Skeletal muscle satellite cell (primary cell): Measurements from ENCODE around the gene SLC43A1.

ENCODE experiments used
- H3K27me3 ChIP-seq: 2 replicates; pipeline ENCODE4 v1.7.0; 2013; ENCODE audit warnings: low read length; ENCODE audit not compliant: control insufficient read depth, insufficient read depth
- H3K36me3 ChIP-seq: 2 replicates; pipeline ENCODE4 v1.7.0; 2013; ENCODE audit warnings: mild to moderate bottlenecking, control low read depth, low read length; ENCODE audit not compliant: insufficient read depth
- H3K4me1 ChIP-seq: 2 replicates; pipeline ENCODE4 v1.7.0; 2013; ENCODE audit warnings: low read length; ENCODE audit not compliant: control insufficient read depth, insufficient read depth
- H3K4me2 ChIP-seq: 2 replicates; pipeline ENCODE4 v1.7.0; 2013; ENCODE audit warnings: mild to moderate bottlenecking, low read length
- H3K4me3 ChIP-seq: 2 replicates; pipeline ENCODE4 v1.7.0; 2013; ENCODE audit warnings: low read length
- H3K9ac ChIP-seq: 2 replicates; pipeline ENCODE4 v1.7.0; 2013; ENCODE audit warnings: mild to moderate bottlenecking, low read depth, low read length, moderate library complexity
- H3K9me3 ChIP-seq: replicated peaks from 2 replicates; pipeline ENCODE4 v1.7.0; 2013; ENCODE audit warnings: mild to moderate bottlenecking, control low read depth, low read length

Gene SLC43A1

GRCh38 chr11:57482782-57483561 is 32.5 kb downstream of the SLC43A1 start:
- Histone ChIP-seq H3K9ac (peak overlapping the region; percentile 35), H3K4me1 (peaks cover 10% of the 10 kb centered on the region)

GRCh38 chr11:57481915-57482781 is 33.4 kb downstream of the SLC43A1 start:
- Histone ChIP-seq H3K36me3 (peaks cover 7% of the 10 kb centered on the region), H3K4me3 (no peak overlapping the region), H3K4me1 (peaks cover 10% of the 10 kb centered on the region), H3K4me2 (no peak overlapping the region), H3K27me3 (peaks cover 44% of the 10 kb centered on the region), H3K9me3 (no peaks in the 10 kb centered on the region), H3K9ac (no peak overlapping the region)

More at GRCh38 chr11:57482782-57483561, 32.5 kb downstream of the SLC43A1 start:
- Histone ChIP-seq H3K27me3 (peaks cover 36% of the 10 kb centered on the region), H3K36me3 (peaks cover 7% of the 10 kb centered on the region), H3K9me3 (no peaks in the 10 kb centered on the region), H3K4me2 (peak overlapping the region; percentile 93), H3K4me3 (peak overlapping the region; percentile 66)

- Histone ChIP-seq H3K4me3 (no peak overlapping the region), H3K4me2 (no peak overlapping the region), H3K9ac (no peak overlapping the region), H3K27me3 (peaks cover 53% of the 10 kb centered on the region), H3K9me3 (no peaks in the 10 kb centered on the region), H3K4me1 (peaks cover 15% of the 10 kb centered on the region), H3K36me3 (peaks cover 7% of the 10 kb centered on the region)
Observed at GRCh38 chr11:57481315-57481714, 34.2 kb downstream of the SLC43A1 start.

GRCh38 chr11:57480409-57481137 is 34.9 kb downstream of the SLC43A1 start:
- peaks cover 60% of the 10 kb centered on the region for H3K27me3 ChIP-seq

GRCh38 chr11:57479911-57480310 is 35.6 kb downstream of the SLC43A1 start:
- Histone ChIP-seq H3K4me1 (peaks cover 20% of the 10 kb centered on the region), H3K4me3 (no peak overlapping the region), H3K4me2 (no peak overlapping the region), H3K9ac (no peak overlapping the region), H3K9me3 (no peaks in the 10 kb centered on the region), H3K27me3 (peaks cover 67% of the 10 kb centered on the region), H3K36me3 (peaks cover 4% of the 10 kb centered on the region)

More at GRCh38 chr11:57480409-57481137, 34.9 kb downstream of the SLC43A1 start:
- H3K4me1 ChIP-seq, result peaks cover 20% of the 10 kb centered on the region
- no peak overlapping the region for H3K4me3 ChIP-seq
- H3K9me3 ChIP-seq, result no peaks in the 10 kb centered on the region
- no peak overlapping the region for H3K9ac ChIP-seq
- peaks cover 7% of the 10 kb centered on the region for H3K36me3 ChIP-seq
- no peak overlapping the region for H3K4me2 ChIP-seq

GRCh38 chr11:57479021-57479663 is 36.4 kb downstream of the SLC43A1 start:
- Histone ChIP-seq H3K36me3 (no peaks in the 10 kb centered on the region), H3K4me2 (no peak overlapping the region), H3K9me3 (no peaks in the 10 kb centered on the region), H3K27me3 (peaks cover 74% of the 10 kb centered on the region), H3K9ac (no peak overlapping the region), H3K4me1 (peaks cover 20% of the 10 kb centered on the region), H3K4me3 (no peak overlapping the region)

- no peak overlapping the region for H3K9ac ChIP-seq
- peaks cover 63% of the 10 kb centered on the region for H3K27me3 ChIP-seq
- H3K4me3 ChIP-seq, result no peak overlapping the region
- H3K4me2 ChIP-seq, result no peak overlapping the region
- peaks cover 10% of the 10 kb centered on the region for H3K4me1 ChIP-seq
- no peaks in the 10 kb centered on the region for H3K9me3 ChIP-seq
- H3K36me3 ChIP-seq, result no peaks in the 10 kb centered on the region
Observed at GRCh38 chr11:57477507-57478189, 37.9 kb downstream of the SLC43A1 start.

GRCh38 chr11:57476757-57477506 is 38.6 kb downstream of the SLC43A1 start:
- H3K36me3 ChIP-seq, result no peaks in the 10 kb centered on the region
- H3K27me3 ChIP-seq, result peaks cover 57% of the 10 kb centered on the region
- peak overlapping the region; percentile 48 for H3K9ac ChIP-seq
- no peaks in the 10 kb centered on the region for H3K9me3 ChIP-seq
- H3K4me3 ChIP-seq, result peak overlapping the region; percentile 62
- H3K4me1 ChIP-seq, result peaks cover 10% of the 10 kb centered on the region
- peak overlapping the region; percentile 85 for H3K4me2 ChIP-seq

GRCh38 chr11:57476047-57476756 is 39.3 kb downstream of the SLC43A1 start:
- peak overlapping the region; percentile 48 for H3K9ac ChIP-seq
- H3K4me3 ChIP-seq, result peak overlapping the region; percentile 62
- H3K27me3 ChIP-seq, result peaks cover 51% of the 10 kb centered on the region
- H3K36me3 ChIP-seq, result no peaks in the 10 kb centered on the region
- peaks cover 10% of the 10 kb centered on the region for H3K4me1 ChIP-seq
- peak overlapping the region; percentile 85 for H3K4me2 ChIP-seq
- no peaks in the 10 kb centered on the region for H3K9me3 ChIP-seq
